ENCODE results near the gene SNTN. TPM values are rescaled to one million over a fixed set of nuclear protein-coding genes. Genes with fewer than 3 reads are reported as not detected.
"Not testable (repeated sequence)": the region's sequence is repeated elsewhere in the genome, so short reads cannot be mapped to it uniquely, and the experiment has no call there.

The SNTN gene
- total RNA-seq, 1 donor from 2014 or later = 0.22 TPM

- Mint-ChIP-seq H3K27me3 (ENCODE audit: low read depth) (peaks cover 29% of the 10 kb centered on the region), H3K9me3 (peaks cover 22% of the 10 kb centered on the region), H3K36me3 (no peaks in the 10 kb centered on the region), H3K27ac (no peak overlapping the region), H3K4me3 (no peak overlapping the region), H3K4me1 (no peaks in the 10 kb centered on the region)
- DNase-seq (ENCODE audit: low spot score in 2 of 2, unreplicated experiment in 2 of 2) = no peak
- TF ChIP-seq CTCF (IDR thresholded peaks at IDR 0.05; ENCODE audit: unreplicated experiment) = no peak
Observed at GRCh38 chr3:63642488-63642887, 10.0 kb upstream of the SNTN start.

DNA sequence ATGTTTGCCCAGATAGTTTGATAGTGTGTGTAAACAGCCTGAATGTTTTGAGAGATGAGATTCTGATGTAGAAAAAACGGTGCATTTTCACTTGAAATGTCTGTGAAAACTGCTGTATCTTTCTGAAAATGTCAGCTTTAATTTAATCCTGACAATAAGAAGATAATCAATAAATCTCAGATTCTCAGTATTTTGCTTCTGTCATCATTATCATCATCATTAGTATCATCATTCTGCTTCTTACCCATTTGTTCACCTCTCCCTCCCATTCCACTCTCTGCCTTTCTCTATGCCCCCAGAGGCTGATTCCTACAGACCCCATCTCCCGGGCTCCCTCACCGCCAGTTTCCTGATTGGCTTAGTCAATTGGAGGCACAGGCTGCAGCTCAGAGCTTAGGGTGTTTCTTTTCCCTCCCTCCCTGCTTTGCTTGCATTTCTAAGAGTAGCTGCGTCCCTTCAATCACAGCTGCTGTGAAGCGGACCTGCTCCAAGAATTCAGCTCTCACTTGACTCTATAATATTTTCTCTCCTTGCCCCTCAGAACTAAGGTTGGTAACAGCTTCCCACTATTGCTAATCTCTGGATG lies 8.2 kb upstream of the SNTN start:
- no peak for TF ChIP-seq CTCF (IDR thresholded peaks at IDR 0.05; ENCODE audit: unreplicated experiment)
- H3K4me1 Mint-ChIP-seq = no peaks in the 10 kb centered on the region
- H3K9me3 Mint-ChIP-seq = peaks cover 23% of the 10 kb centered on the region
- H3K27ac Mint-ChIP-seq = no peak overlapping the region
- H3K4me3 Mint-ChIP-seq = no peak overlapping the region
- H3K27me3 Mint-ChIP-seq (ENCODE audit: low read depth) = peaks cover 28% of the 10 kb centered on the region
- no peaks in the 10 kb centered on the region for H3K36me3 Mint-ChIP-seq
- no peak for DNase-seq (ENCODE audit: low spot score in 2 of 2, unreplicated experiment in 2 of 2)

GRCh38 chr3:63644928-63645781 lies 7.3 kb upstream of the SNTN start:
- Mint-ChIP-seq H3K27me3 (ENCODE audit: low read depth) (peaks cover 28% of the 10 kb centered on the region), H3K4me3 (peak overlapping the region; percentile 77), H3K9me3 (peaks cover 23% of the 10 kb centered on the region)
- not testable (repeated sequence) for H3K36me3 Mint-ChIP-seq, H3K4me1 Mint-ChIP-seq, H3K27ac Mint-ChIP-seq
- DNase-seq (ENCODE audit: low spot score in 2 of 2, unreplicated experiment in 2 of 2) = peak in 1 of 2 experiments; percentile 43

DNA sequence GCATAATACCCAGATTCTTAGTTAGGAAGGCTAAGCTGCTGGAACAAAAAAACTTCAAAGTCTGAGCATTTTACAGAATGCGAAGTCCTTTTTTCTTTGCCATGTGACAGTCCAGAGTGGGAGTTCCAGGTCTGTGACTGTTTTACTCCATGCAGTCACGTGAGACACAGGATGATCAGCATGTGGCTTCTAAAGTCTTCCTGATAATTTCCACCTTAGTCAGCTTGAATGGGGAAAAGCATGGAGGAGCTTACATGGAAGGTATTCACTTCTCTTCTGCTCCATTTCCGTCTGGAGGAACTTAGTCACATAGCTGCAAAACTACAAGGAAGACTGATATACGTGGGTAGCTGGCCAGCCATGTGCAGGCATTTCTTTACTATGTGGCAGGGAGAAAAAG lies 1.7 kb downstream of the SNTN start:
- Mint-ChIP-seq H3K27me3 (ENCODE audit: low read depth) (peaks cover 1% of the 10 kb centered on the region), H3K4me3 (no peak overlapping the region), H3K27ac (no peak overlapping the region), H3K4me1 (no peaks in the 10 kb centered on the region), H3K36me3 (no peaks in the 10 kb centered on the region), H3K9me3 (peaks cover 4% of the 10 kb centered on the region)
- DNase-seq (ENCODE audit: low spot score in 2 of 2, unreplicated experiment in 2 of 2) = no peak
- TF ChIP-seq CTCF (IDR thresholded peaks at IDR 0.05; ENCODE audit: unreplicated experiment) = no peak

DNA sequence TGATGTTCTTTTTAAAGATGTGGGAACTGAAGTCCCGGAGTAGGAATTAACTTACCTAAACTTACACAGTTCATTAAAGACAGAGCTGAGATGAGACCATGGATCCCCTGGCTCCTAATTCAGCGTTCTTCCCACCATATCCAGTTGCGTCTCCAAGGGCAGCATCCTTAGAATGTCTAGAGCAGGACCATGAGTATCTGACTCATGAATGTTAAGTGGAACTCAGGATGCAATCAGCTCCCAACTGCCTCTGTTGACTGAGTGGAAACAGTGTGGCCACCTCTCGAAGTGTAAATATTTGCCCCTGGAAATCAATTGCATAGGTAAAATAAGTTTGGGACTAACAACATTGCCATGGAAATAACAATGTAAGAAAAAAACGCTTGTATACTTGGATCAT lies 2.5 kb downstream of the SNTN start:
- H3K4me3 Mint-ChIP-seq = no peak overlapping the region
- no peak for DNase-seq (ENCODE audit: low spot score in 2 of 2, unreplicated experiment in 2 of 2)
- H3K9me3 Mint-ChIP-seq = peaks cover 4% of the 10 kb centered on the region
- no peak for TF ChIP-seq CTCF (IDR thresholded peaks at IDR 0.05; ENCODE audit: unreplicated experiment)
- peaks cover 1% of the 10 kb centered on the region for H3K27me3 Mint-ChIP-seq (ENCODE audit: low read depth)
- H3K4me1 Mint-ChIP-seq = no peaks in the 10 kb centered on the region
- H3K36me3 Mint-ChIP-seq = no peaks in the 10 kb centered on the region
- H3K27ac Mint-ChIP-seq = no peak overlapping the region

GRCh38 chr3:63655519-63655918 lies 3.0 kb downstream of the SNTN start:
- TF ChIP-seq CTCF (IDR thresholded peaks at IDR 0.05; ENCODE audit: unreplicated experiment) = no peak
- peaks cover 4% of the 10 kb centered on the region for H3K9me3 Mint-ChIP-seq
- no peak overlapping the region for H3K27ac Mint-ChIP-seq
- no peak for DNase-seq (ENCODE audit: low spot score in 2 of 2, unreplicated experiment in 2 of 2)
- H3K27me3 Mint-ChIP-seq (ENCODE audit: low read depth) = peaks cover 1% of the 10 kb centered on the region
- H3K36me3 Mint-ChIP-seq = no peaks in the 10 kb centered on the region
- H3K4me1 Mint-ChIP-seq = no peaks in the 10 kb centered on the region
- H3K4me3 Mint-ChIP-seq = no peak overlapping the region

All from mesothelial cell of epicardium (in vitro differentiated cells).